ENCODE measurements around the gene CAMKMT.

The CAMKMT gene

GRCh38 chr2:44663471-44664073 lies 301.8 kb downstream of the CAMKMT start:
- DNase-seq: no peak

- no peak for DNase-seq
Observed at GRCh38 chr2:44668336-44668735, 306.6 kb downstream of the CAMKMT start.

GRCh38 chr2:44671276-44671675 lies 309.5 kb downstream of the CAMKMT start:
- no peak for DNase-seq

GRCh38 chr2:44671916-44672315 lies 310.2 kb downstream of the CAMKMT start:
- DNase-seq: no peak

GRCh38 chr2:44672431-44672830 lies 310.7 kb downstream of the CAMKMT start:
- DNase-seq: no peak

GRCh38 chr2:44674473-44675284 lies 312.9 kb downstream of the CAMKMT start:
- no peak for DNase-seq

- DNase-seq: no peak
Observed at GRCh38 chr2:44676379-44676778, 314.6 kb downstream of the CAMKMT start.

GRCh38 chr2:44679584-44679983 lies 317.8 kb downstream of the CAMKMT start:
- DNase-seq: no peak

GRCh38 chr2:44679990-44680389 lies 318.2 kb downstream of the CAMKMT start:
- DNase-seq: no peak

- DNase-seq: no peak
Observed at GRCh38 chr2:44680424-44680971, 318.8 kb downstream of the CAMKMT start.

GRCh38 chr2:44680983-44681531 lies 319.3 kb downstream of the CAMKMT start:
- DNase-seq: no peak

- DNase-seq: no peak
Observed at GRCh38 chr2:44682459-44682858, 320.7 kb downstream of the CAMKMT start.

- no peak for DNase-seq
Observed at GRCh38 chr2:44684559-44684958, 322.8 kb downstream of the CAMKMT start.

- DNase-seq: no peak
Observed at GRCh38 chr2:44686561-44686960, 324.8 kb downstream of the CAMKMT start.

GRCh38 chr2:44687686-44688455 lies 326.1 kb downstream of the CAMKMT start:
- DNase-seq: no peak

GRCh38 chr2:44688456-44689124 lies 326.8 kb downstream of the CAMKMT start:
- no peak for DNase-seq

- no peak for DNase-seq
Observed at GRCh38 chr2:44689516-44689915, 327.8 kb downstream of the CAMKMT start.

GRCh38 chr2:44691174-44691785 lies 329.5 kb downstream of the CAMKMT start:
- no peak for DNase-seq

GRCh38 chr2:44692821-44693220 lies 331.1 kb downstream of the CAMKMT start:
- no peak for DNase-seq

GRCh38 chr2:44700824-44701223 lies 339.1 kb downstream of the CAMKMT start:
- no peak for DNase-seq

- DNase-seq: no peak
Observed at GRCh38 chr2:44705356-44705755, 343.6 kb downstream of the CAMKMT start.

- DNase-seq: no peak
Observed at GRCh38 chr2:44705876-44706480, 344.2 kb downstream of the CAMKMT start.

Measured in effector CD8-positive, alpha-beta T cell (primary cell).